Panc1 (cell line): ENCODE measurements around the gene NUDT16L1. TPM values are rescaled to one million over a fixed set of nuclear protein-coding genes. Genes with fewer than 3 reads are reported as not detected.
A peak's percentile ranks its signal among the peaks of the same experiment; 100 is the strongest.

Experiments
- ATAC-seq: fragments of 200-7000 bp; cut with Tn5 transposase; 2 replicates; pipeline ENCODE4 v1.9.1; 2020; ENCODE audit warnings: mild to moderate bottlenecking, moderate library complexity
- BruUV-seq: library from RNA; stranded (reverse); fragments of 400-500 nt; replicated peaks from 2 replicates; lab custom pipeline; 2021; lab: Mats Ljungman, UMichigan
- CTCF ChIA-PET: fragments of 300-600 bp; sonication (Branson Sonifier 250); formaldehyde crosslinking; loops from one replicate; lab custom pipeline; 2022; ENCODE audit warnings: antibody characterized with exemption; lab: Charles Lee
- POLR2A ChIA-PET: fragments of 300-600 bp; sonication (Branson Sonifier 250); formaldehyde crosslinking; loops from one replicate; lab custom pipeline; 2022; ENCODE audit warnings: antibody characterized with exemption; lab: Charles Lee
- DNase-seq: peaks from one replicate; pipeline ENCODE4 v3.0.0-alpha.2; 2010; ENCODE audit warnings: low read depth, low spot score
- H3K27ac ChIP-seq: 2 replicates; pipeline ENCODE4 v1.5.1; 2011; ENCODE audit warnings: mild to moderate bottlenecking, low read length, inconsistent platforms
- H3K27me3 ChIP-seq: fragments of 200-500 bp; sonication (Bioruptor generic); 2 replicates; pipeline ENCODE4 v1.6.0; 2014; ENCODE audit warnings: low read length, inconsistent platforms; ENCODE audit not compliant: control insufficient read depth, insufficient read depth
- H3K36me3 ChIP-seq: fragments of 200-500 bp; sonication (Bioruptor generic); 2 replicates; pipeline ENCODE4 v1.5.1; 2014; ENCODE audit warnings: inconsistent platforms, mild to moderate bottlenecking, low read length, moderate library complexity; ENCODE audit not compliant: control insufficient read depth, insufficient read depth
- H3K4me1 ChIP-seq: 2 replicates; pipeline ENCODE4 v1.5.1; 2011; ENCODE audit warnings: inconsistent platforms, mild to moderate bottlenecking, low read length, moderate library complexity; ENCODE audit not compliant: control insufficient read depth, insufficient read depth
- H3K4me3 ChIP-seq, 2 experiments: 2 replicates each; pipeline ENCODE4 v1.5.1; 2011 to 2012; ENCODE audit warnings: low read depth in 2 of 2, low read length in 2 of 2, mild to moderate bottlenecking in 2 of 2, inconsistent platforms in 1 of 2, moderate library complexity in 1 of 2
- H3K9me3 ChIP-seq: fragments of 200-500 bp; sonication (Bioruptor generic); 2 replicates; pipeline ENCODE4 v1.5.1; 2014; ENCODE audit warnings: low read depth, mild to moderate bottlenecking, inconsistent platforms, low read length, moderate library complexity; ENCODE audit not compliant: control insufficient read depth, insufficient read depth
- POLR2AphosphoS5 ChIP-seq: IDR thresholded peaks from 2 replicates; pipeline ENCODE4 v1.6.1; 2012; ENCODE audit warnings: mild to moderate bottlenecking, low read depth, low read length, moderate library complexity
- SIN3A ChIP-seq: IDR thresholded peaks from 2 replicates; pipeline ENCODE4 v1.6.1; 2012; ENCODE audit warnings: low read depth, mild to moderate bottlenecking, low read length, moderate library complexity, borderline replicate concordance; ENCODE audit not compliant: insufficient read depth
- TCF7L2 ChIP-seq: IDR thresholded peaks from 2 replicates; pipeline ENCODE4 v1.6.1; 2011; ENCODE audit warnings: mild to moderate bottlenecking, low read depth, low read length, inconsistent platforms
- in situ Hi-C: cut with HindIII; loops from 2 replicates; pipeline ENCODE4 v1.10.0; 2016; ENCODE audit warnings: low sequenced_read_pairs, low pct_unique_long_range_greater_than_20kb
- intact Hi-C: fragments of 100-400 bp; cut with micrococcal nuclease; formaldehyde crosslinking; loops from one replicate; pipeline ENCODE4 v1.10.0; 2022; ENCODE audit not compliant: unreplicated experiment
- total RNA-seq: library from RNA; stranded (reverse); gene quantifications from one replicate; pipeline ENCODE4 v1.2.1, GENCODE V29; 2021; ENCODE audit not compliant: unreplicated experiment
- TF ChIP-seq, protein P1 (sequence below): fragments of 450-650 bp; IDR thresholded peaks from 2 replicates; pipeline ENCODE4 v1.5.1; 2017; ENCODE audit warnings: mild to moderate bottlenecking
- TF ChIP-seq, protein P2 (sequence below), 2 experiments: IDR thresholded peaks; 2 replicates each; pipeline ENCODE4 v1.6.1; 2011 to 2012; ENCODE audit warnings: low read depth in 2 of 2, control low read depth in 1 of 2, low read length in 1 of 2, mild to moderate bottlenecking in 1 of 2, moderate library complexity in 1 of 2; ENCODE audit not compliant: insufficient read depth in 1 of 2

NUDT16L1 gene
- total RNA-seq, 1 experiment from 2014 or later, result 42.9 TPM

DNA sequence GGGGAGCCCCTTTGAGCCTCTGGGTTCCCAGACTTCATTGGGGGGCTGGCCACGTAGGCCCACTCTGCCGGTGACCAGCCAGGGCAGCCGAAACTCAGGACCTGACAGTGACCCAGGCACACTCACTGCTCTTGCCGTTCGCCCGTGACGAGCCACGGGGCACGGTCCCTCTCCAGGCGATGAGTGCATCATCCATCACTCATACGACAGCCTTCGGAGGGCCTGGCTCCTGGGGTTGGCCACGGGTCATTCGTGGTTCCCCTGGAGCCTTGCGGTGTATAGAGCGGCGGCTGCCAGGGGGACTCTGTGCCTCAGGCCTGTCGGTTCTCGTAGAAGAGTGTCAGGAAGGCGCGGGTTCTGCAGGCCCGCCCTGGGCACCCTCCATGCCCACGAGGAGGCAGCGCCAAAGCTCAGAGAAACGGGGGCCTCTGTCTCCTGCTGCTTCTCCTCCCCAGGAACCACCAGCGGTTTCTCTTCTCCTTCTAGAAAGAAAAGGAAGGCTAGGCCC, 11.2 kb upstream of the NUDT16L1 start:
- in situ Hi-C loops (no loop called here), intact Hi-C loops (no loop called here)
- TF ChIP-seq, protein P1, sequence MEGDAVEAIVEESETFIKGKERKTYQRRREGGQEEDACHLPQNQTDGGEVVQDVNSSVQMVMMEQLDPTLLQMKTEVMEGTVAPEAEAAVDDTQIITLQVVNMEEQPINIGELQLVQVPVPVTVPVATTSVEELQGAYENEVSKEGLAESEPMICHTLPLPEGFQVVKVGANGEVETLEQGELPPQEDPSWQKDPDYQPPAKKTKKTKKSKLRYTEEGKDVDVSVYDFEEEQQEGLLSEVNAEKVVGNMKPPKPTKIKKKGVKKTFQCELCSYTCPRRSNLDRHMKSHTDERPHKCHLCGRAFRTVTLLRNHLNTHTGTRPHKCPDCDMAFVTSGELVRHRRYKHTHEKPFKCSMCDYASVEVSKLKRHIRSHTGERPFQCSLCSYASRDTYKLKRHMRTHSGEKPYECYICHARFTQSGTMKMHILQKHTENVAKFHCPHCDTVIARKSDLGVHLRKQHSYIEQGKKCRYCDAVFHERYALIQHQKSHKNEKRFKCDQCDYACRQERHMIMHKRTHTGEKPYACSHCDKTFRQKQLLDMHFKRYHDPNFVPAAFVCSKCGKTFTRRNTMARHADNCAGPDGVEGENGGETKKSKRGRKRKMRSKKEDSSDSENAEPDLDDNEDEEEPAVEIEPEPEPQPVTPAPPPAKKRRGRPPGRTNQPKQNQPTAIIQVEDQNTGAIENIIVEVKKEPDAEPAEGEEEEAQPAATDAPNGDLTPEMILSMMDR, result no peak
- TF ChIP-seq, protein P2, sequence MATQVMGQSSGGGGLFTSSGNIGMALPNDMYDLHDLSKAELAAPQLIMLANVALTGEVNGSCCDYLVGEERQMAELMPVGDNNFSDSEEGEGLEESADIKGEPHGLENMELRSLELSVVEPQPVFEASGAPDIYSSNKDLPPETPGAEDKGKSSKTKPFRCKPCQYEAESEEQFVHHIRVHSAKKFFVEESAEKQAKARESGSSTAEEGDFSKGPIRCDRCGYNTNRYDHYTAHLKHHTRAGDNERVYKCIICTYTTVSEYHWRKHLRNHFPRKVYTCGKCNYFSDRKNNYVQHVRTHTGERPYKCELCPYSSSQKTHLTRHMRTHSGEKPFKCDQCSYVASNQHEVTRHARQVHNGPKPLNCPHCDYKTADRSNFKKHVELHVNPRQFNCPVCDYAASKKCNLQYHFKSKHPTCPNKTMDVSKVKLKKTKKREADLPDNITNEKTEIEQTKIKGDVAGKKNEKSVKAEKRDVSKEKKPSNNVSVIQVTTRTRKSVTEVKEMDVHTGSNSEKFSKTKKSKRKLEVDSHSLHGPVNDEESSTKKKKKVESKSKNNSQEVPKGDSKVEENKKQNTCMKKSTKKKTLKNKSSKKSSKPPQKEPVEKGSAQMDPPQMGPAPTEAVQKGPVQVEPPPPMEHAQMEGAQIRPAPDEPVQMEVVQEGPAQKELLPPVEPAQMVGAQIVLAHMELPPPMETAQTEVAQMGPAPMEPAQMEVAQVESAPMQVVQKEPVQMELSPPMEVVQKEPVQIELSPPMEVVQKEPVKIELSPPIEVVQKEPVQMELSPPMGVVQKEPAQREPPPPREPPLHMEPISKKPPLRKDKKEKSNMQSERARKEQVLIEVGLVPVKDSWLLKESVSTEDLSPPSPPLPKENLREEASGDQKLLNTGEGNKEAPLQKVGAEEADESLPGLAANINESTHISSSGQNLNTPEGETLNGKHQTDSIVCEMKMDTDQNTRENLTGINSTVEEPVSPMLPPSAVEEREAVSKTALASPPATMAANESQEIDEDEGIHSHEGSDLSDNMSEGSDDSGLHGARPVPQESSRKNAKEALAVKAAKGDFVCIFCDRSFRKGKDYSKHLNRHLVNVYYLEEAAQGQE (IDR thresholded peaks at IDR 0.05; ENCODE audit: insufficient read depth in 1 of 2, low read depth in 2 of 2, low read length in 1 of 2), result no peak
- TF ChIP-seq POLR2AphosphoS5 (no peak), SIN3A (no peak), TCF7L2 (no peak)
- Histone ChIP-seq H3K27ac (no peak overlapping the region), H3K36me3 (no peaks in the 10 kb centered on the region), H3K4me1 (no peaks in the 10 kb centered on the region), H3K4me3 (no peak overlapping the region), H3K9me3 (no peaks in the 10 kb centered on the region), H3K27me3 (no peaks in the 10 kb centered on the region)
- BruUV-seq, result no TSS peak
- DNase-seq (no peak), ATAC-seq (no peak)
- POLR2A ChIA-PET, result no interaction called here
- CTCF ChIA-PET, result interaction anchor here (1.3 kb wide), 1 partner anchor 52 kb away, joined by 3 read pairs; the partner anchor contains the start of genes ANKS3 and DNAAF8

DNA sequence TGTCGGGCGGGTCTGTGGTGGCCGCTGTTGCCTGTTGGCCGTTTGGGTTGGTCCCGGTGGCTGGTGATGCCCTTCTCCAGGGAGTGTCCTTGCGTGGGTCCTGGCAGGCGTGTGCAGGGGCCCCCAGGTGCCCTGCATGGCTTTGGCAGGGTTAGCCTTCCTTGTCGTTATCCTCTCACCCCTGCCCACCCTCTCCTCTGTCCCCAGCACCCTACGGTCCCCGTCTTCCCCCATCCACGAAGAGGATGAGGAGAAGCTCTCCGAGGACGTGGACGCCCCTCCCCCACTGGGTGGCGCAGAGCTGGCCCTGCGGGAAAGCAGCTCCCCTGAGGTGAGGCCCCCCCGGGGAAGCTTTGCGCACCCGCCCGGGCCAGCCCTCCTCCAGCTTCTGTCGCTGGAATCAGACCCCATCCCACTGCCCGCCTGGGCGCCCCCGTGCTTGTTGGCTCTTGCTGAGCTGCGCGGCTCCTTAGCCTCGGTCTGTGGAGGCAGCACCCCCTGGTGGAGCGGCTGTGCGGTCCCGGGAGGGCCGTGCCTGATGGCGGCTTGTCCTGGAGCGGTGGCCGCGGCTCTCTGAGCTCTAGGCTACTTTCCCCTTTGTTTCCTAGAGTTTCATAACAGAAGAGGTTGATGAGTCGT, 10.6 kb upstream of the NUDT16L1 start:
- no TSS peak for BruUV-seq
- Histone ChIP-seq H3K9me3 (no peaks in the 10 kb centered on the region), H3K4me1 (no peaks in the 10 kb centered on the region), H3K27ac (no peak overlapping the region), H3K4me3 (no peak overlapping the region), H3K27me3 (no peaks in the 10 kb centered on the region), H3K36me3 (no peaks in the 10 kb centered on the region)
- DNase-seq (no peak), ATAC-seq (peak; percentile 63)
- intact Hi-C loops, result no loop called here
- ChIA-PET POLR2A (no interaction called here), CTCF (interaction anchor here (1.3 kb wide), 1 partner anchor 51 kb away, joined by 3 read pairs; the partner anchor contains the start of genes ANKS3 and DNAAF8)
- TF ChIP-seq SIN3A, result no peak
- TF ChIP-seq POLR2AphosphoS5, result no peak
- TF ChIP-seq, protein P2 (IDR thresholded peaks at IDR 0.05; ENCODE audit: insufficient read depth in 1 of 2, low read depth in 2 of 2, low read length in 1 of 2), result no peak
- TF ChIP-seq TCF7L2, result no peak
- TF ChIP-seq, protein P1, result no peak; the same call in 1 of the 2 replicates
- in situ Hi-C loops, result no loop called here
